HT1080 (cell line): ENCODE data around the gene HMSD. TPM values are rescaled to one million over a fixed set of nuclear protein-coding genes. Genes with fewer than 3 reads are reported as not detected.
A peak's percentile ranks its signal among the peaks of the same experiment; 100 is the strongest.
"Not testable (repeated sequence)": the region's sequence is repeated elsewhere in the genome, so short reads cannot be mapped to it uniquely, and the experiment has no call there.

ENCODE experiments used
- DNase-seq: peaks from one replicate; pipeline ENCODE4 v3.0.0-alpha.2; 2015; ENCODE audit warnings: low read depth
- polyA plus RNA-seq, 2 experiments: library from polyadenylated mRNA; depleted of rRNA; stranded (reverse); fragments of >200 nt; gene quantifications; 2 replicates each; pipeline ENCODE4 v1.2.3, GENCODE V29; 2015
- total RNA-seq: library from RNA; depleted of rRNA; stranded (reverse); fragments of >200 nt; shearing (Covaris generic); gene quantifications from 2 replicates; pipeline ENCODE4 v1.2.3, GENCODE V29; 2014; rRNA removed

HMSD gene
- total RNA-seq = not detected in 2 replicates
- not detected in 2 replicates for polyA plus RNA-seq (2015; cell fraction: cytosol; rRNA removed)
- polyA plus RNA-seq (2015; cell fraction: nucleus; rRNA removed) = not detected in 2 replicates

GRCh38 chr18:63949068-63949737 lies at the start of gene HMSD:
Gene HMSD, plus strand, starts transcription at chr18:63949301. Its CDS starts 4,155 bp downstream, at chr18:63953456.
- no peak for DNase-seq

GRCh38 chr18:63903851-63904570 lies 45.1 kb upstream of the HMSD start:
- no peak for DNase-seq

- DNase-seq = no peak
These were observed 44.4 kb upstream of the HMSD start for GRCh38 chr18:63904694-63905093.

- no peak for DNase-seq
These were observed 43.7 kb upstream of the HMSD start for GRCh38 chr18:63905361-63905760.

- DNase-seq = no peak
These were observed 43.0 kb upstream of the HMSD start for GRCh38 chr18:63906056-63906455.

GRCh38 chr18:63907664-63908063 lies 41.4 kb upstream of the HMSD start, which contains the start of gene SERPINB10:
Gene SERPINB10, plus strand, starts transcription at chr18:63907958. Its CDS starts 7,553 bp downstream, at chr18:63915511.
- no peak for DNase-seq

GRCh38 chr18:63908858-63909257 lies 40.2 kb upstream of the HMSD start:
- no peak for DNase-seq

- no peak for DNase-seq
These were observed 39.2 kb upstream of the HMSD start for GRCh38 chr18:63909870-63910269.

- no peak for DNase-seq
These were observed 31.3 kb upstream of the HMSD start for GRCh38 chr18:63917817-63918216.

GRCh38 chr18:63922049-63922448 lies 27.1 kb upstream of the HMSD start:
- DNase-seq = no peak

- DNase-seq = no peak
These were observed 24.6 kb upstream of the HMSD start for GRCh38 chr18:63924551-63924950.

- no peak for DNase-seq
These were observed 20.8 kb upstream of the HMSD start for GRCh38 chr18:63928331-63928730.

GRCh38 chr18:63929369-63929768 lies 19.7 kb upstream of the HMSD start:
- DNase-seq = not testable (repeated sequence)

- DNase-seq = no peak
These were observed 18.2 kb upstream of the HMSD start for GRCh38 chr18:63930773-63931354.

- peak; percentile 80 for DNase-seq
These were observed 12.8 kb upstream of the HMSD start for GRCh38 chr18:63936156-63936931.

- DNase-seq = no peak
These were observed 12.1 kb upstream of the HMSD start for GRCh38 chr18:63936932-63937393.

GRCh38 chr18:63940008-63940407 lies 9.1 kb upstream of the HMSD start:
- DNase-seq = no peak

- DNase-seq = not testable (repeated sequence)
These were observed 8.5 kb upstream of the HMSD start for GRCh38 chr18:63940543-63941050.

- no peak for DNase-seq
These were observed 1.9 kb upstream of the HMSD start for GRCh38 chr18:63947051-63947790.

GRCh38 chr18:63951302-63951705 lies 2.2 kb downstream of the HMSD start:
- DNase-seq = peak; percentile 46
